ENCODE results near the gene NEK7. TPM values are rescaled to one million over a fixed set of nuclear protein-coding genes. Genes with fewer than 3 reads are reported as not detected.
"Not testable (repeated sequence)": the region's sequence is repeated elsewhere in the genome, so short reads cannot be mapped to it uniquely, and the experiment has no call there.

NEK7 gene
- total RNA-seq, 3 donors from 2014 or later (not counting 1 experiment from before 2014, with no cell fraction given) = 34.1 to 57.5 (median 42.1) TPM

DNA sequence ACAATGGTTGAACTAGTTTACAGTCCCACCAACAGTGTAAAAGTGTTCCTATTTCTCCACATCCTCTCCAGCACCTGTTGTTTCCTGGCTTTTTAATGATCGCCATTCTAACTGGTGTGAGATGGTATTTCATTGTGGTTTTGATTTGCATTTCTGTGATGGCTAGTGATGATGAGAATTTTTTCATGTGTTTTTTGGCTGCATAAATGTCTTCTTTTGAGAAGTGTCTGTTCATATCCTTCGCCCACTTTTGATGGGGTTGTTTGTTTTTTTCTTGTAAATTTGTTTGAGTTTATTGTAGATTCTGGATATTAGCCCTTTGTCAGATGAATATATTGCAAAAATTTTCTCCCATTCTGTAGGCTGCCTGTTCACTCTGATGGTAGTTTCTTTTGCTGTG, 70.7 kb downstream of the NEK7 start:
- H3K27ac ChIP-seq (ENCODE audit: low read length); intact Hi-C loops (cut with micrococcal nuclease); H3K36me3 ChIP-seq (ENCODE audit: control insufficient read depth, insufficient read depth, low read length); H3K27me3 ChIP-seq (ENCODE audit: control insufficient read depth, insufficient read depth, low read length); H3K4me1 ChIP-seq (ENCODE audit: control insufficient read depth, insufficient read depth, low read length); H3K27me3 Mint-ChIP-seq (ENCODE audit: low read depth in 2 of 2); ATAC-seq; H3K4me3 Mint-ChIP-seq; DNase-seq; H3K27ac Mint-ChIP-seq; H3K4me3 ChIP-seq (ENCODE audit: low read length); H3K36me3 Mint-ChIP-seq; H3K9me3 Mint-ChIP-seq; H3K9me3 ChIP-seq (ENCODE audit: control insufficient read depth, insufficient read depth, low read length): not testable (repeated sequence)
- WGBS (ENCODE audit: insufficient coverage) = 100% methylated on average over 1 of the region's 2 CpGs
- H3K4me1 Mint-ChIP-seq = peaks cover 29 to 31% of the 10 kb centered on the region in 2 donors

DNA sequence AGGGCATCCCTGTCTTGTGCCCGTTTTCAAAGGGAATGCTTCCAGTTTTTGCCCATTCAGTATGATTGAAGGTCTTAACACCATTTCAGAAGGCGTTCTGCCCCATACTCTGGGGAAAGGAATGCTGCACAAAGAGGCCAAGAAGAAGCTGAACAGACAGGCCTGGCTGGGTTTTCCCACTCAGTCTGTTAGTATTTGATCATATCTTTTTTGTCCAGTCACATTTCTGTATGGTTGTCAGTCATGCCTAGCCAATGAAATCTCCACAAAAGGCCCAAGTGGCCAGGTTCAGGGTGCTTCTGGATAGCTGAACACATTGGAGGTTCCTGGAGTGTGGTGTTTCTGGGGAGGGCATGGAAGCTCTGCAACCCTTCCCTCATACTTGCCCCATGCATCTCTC, 72.1 kb downstream of the NEK7 start:
- Histone ChIP-seq H3K27ac (ENCODE audit: low read length) (no peak overlapping the region), H3K4me3 (ENCODE audit: low read length) (no peak overlapping the region), H3K27me3 (ENCODE audit: control insufficient read depth, insufficient read depth, low read length) (no peaks in the 10 kb centered on the region), H3K9me3 (ENCODE audit: control insufficient read depth, insufficient read depth, low read length) (no peaks in the 10 kb centered on the region), H3K36me3 (ENCODE audit: control insufficient read depth, insufficient read depth, low read length) (no peaks in the 10 kb centered on the region), H3K4me1 (ENCODE audit: control insufficient read depth, insufficient read depth, low read length) (peaks cover 6% of the 10 kb centered on the region)
- Mint-ChIP-seq H3K9me3 (no peaks in the 10 kb centered on the region), H3K27me3 (ENCODE audit: low read depth in 2 of 2) (no peaks in the 10 kb centered on the region), H3K36me3 (no peaks in the 10 kb centered on the region), H3K4me3 (no peak overlapping the region), H3K4me1 (peaks cover 29 to 30% of the 10 kb centered on the region in 2 donors), H3K27ac (no peak overlapping the region)
- intact Hi-C loops (cut with micrococcal nuclease) = no loop called here
- TF ChIP-seq, protein P1, sequence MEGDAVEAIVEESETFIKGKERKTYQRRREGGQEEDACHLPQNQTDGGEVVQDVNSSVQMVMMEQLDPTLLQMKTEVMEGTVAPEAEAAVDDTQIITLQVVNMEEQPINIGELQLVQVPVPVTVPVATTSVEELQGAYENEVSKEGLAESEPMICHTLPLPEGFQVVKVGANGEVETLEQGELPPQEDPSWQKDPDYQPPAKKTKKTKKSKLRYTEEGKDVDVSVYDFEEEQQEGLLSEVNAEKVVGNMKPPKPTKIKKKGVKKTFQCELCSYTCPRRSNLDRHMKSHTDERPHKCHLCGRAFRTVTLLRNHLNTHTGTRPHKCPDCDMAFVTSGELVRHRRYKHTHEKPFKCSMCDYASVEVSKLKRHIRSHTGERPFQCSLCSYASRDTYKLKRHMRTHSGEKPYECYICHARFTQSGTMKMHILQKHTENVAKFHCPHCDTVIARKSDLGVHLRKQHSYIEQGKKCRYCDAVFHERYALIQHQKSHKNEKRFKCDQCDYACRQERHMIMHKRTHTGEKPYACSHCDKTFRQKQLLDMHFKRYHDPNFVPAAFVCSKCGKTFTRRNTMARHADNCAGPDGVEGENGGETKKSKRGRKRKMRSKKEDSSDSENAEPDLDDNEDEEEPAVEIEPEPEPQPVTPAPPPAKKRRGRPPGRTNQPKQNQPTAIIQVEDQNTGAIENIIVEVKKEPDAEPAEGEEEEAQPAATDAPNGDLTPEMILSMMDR (IDR thresholded peaks at IDR 0.05) = no peak
- WGBS (ENCODE audit: insufficient coverage) = 98% methylated on average over 2 of the region's 2 CpGs
- ATAC-seq (no peak), DNase-seq (no peak)

DNA sequence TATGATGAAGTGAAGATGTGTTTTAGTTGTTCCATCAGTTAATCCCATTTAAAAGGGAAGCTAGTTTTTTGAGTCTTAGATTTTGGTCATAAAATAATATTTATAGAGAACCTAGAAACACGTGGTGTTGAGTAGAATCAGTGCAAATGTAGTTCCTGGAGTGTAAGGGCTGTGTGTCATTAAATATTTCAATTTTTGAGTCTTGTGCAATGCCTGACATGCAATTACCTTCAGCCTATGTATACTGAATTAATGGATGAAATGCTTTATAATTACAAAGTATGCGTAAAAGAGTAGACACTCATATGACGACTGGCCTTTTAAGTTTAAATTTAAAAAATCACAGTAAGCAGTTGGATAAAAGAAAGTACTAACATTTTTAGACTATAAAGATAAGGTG, 75.0 kb downstream of the NEK7 start:
- no peaks in the 10 kb centered on the region for H3K36me3 Mint-ChIP-seq
- H3K27ac ChIP-seq (ENCODE audit: low read length) = no peak overlapping the region
- TF ChIP-seq, protein P1 (IDR thresholded peaks at IDR 0.05) = no peak
- no peaks in the 10 kb centered on the region for H3K9me3 ChIP-seq (ENCODE audit: control insufficient read depth, insufficient read depth, low read length)
- DNase-seq = no peak
- H3K9me3 Mint-ChIP-seq = no peaks in the 10 kb centered on the region
- H3K4me3 ChIP-seq (ENCODE audit: low read length) = no peak overlapping the region
- peaks cover 32 to 39% of the 10 kb centered on the region in 2 donors for H3K4me1 Mint-ChIP-seq
- no peaks in the 10 kb centered on the region for H3K27me3 ChIP-seq (ENCODE audit: control insufficient read depth, insufficient read depth, low read length)
- H3K27me3 Mint-ChIP-seq (ENCODE audit: low read depth in 2 of 2) = no peaks in the 10 kb centered on the region
- peak overlapping the region in 1 of 2 donors; percentile 8 for H3K27ac Mint-ChIP-seq
- peaks cover 11% of the 10 kb centered on the region for H3K4me1 ChIP-seq (ENCODE audit: control insufficient read depth, insufficient read depth, low read length)
- 88% methylated on average over 2 of the region's 3 CpGs for WGBS (ENCODE audit: insufficient coverage)
- intact Hi-C loops (cut with micrococcal nuclease) = loop anchor here (5.0 kb wide), 1 partner anchor 74 kb away; the partner anchor contains the start of gene NEK7
- no peak overlapping the region for H3K4me3 Mint-ChIP-seq
- H3K36me3 ChIP-seq (ENCODE audit: control insufficient read depth, insufficient read depth, low read length) = peaks cover 2% of the 10 kb centered on the region
- ATAC-seq = no peak

GRCh38 chr1:198232378-198232777, 75.6 kb downstream of the NEK7 start:
- H3K27ac ChIP-seq (ENCODE audit: low read length) = no peak overlapping the region
- TF ChIP-seq, protein P1 (IDR thresholded peaks at IDR 0.05) = no peak
- H3K27me3 Mint-ChIP-seq (ENCODE audit: low read depth in 2 of 2) = no peaks in the 10 kb centered on the region
- H3K4me3 Mint-ChIP-seq = no peak overlapping the region
- H3K27me3 ChIP-seq (ENCODE audit: control insufficient read depth, insufficient read depth, low read length) = no peaks in the 10 kb centered on the region
- no peaks in the 10 kb centered on the region for H3K9me3 Mint-ChIP-seq
- WGBS (ENCODE audit: insufficient coverage) = no CpG with 5 or more reads among the region's 1 CpG
- DNase-seq = no peak
- H3K4me1 Mint-ChIP-seq = peaks cover 32 to 39% of the 10 kb centered on the region in 2 donors
- intact Hi-C loops (cut with micrococcal nuclease) = loop anchor here (5.0 kb wide), 1 partner anchor 75 kb away; the partner anchor contains the start of gene NEK7
- no peaks in the 10 kb centered on the region for H3K9me3 ChIP-seq (ENCODE audit: control insufficient read depth, insufficient read depth, low read length)
- H3K27ac Mint-ChIP-seq = no peak overlapping the region
- no peak for ATAC-seq
- no peak overlapping the region for H3K4me3 ChIP-seq (ENCODE audit: low read length)
- H3K36me3 Mint-ChIP-seq = no peaks in the 10 kb centered on the region
- H3K4me1 ChIP-seq (ENCODE audit: control insufficient read depth, insufficient read depth, low read length) = peaks cover 11% of the 10 kb centered on the region
- H3K36me3 ChIP-seq (ENCODE audit: control insufficient read depth, insufficient read depth, low read length) = peaks cover 2% of the 10 kb centered on the region

Data from natural killer cell (primary cell).